ENCODE data around the gene FOSL2.

GRCh38 chr2:28449126-28449487, 56.4 kb downstream of the FOSL2 start:
- TF ChIP-seq POLR2A (IDR thresholded peaks at IDR 0.05; ENCODE audit: low read length) = no peak
- no peak for TF ChIP-seq GATA1 (IDR thresholded peaks at IDR 0.05; ENCODE audit: low read depth, low read length)

Data from erythroblast (primary cell).